Measurements from ENCODE around the gene TGM2.

The TGM2 gene

GRCh38 chr20:38172408-38172807 is 7.3 kb upstream of the TGM2 start:
- DNase-seq (ENCODE audit: insufficient read length), result no peak
- no peak for TF ChIP-seq POLR2AphosphoS5 (IDR thresholded peaks at IDR 0.05; ENCODE audit: low read depth, low read length)
- no peak for TF ChIP-seq TAF1 (IDR thresholded peaks at IDR 0.05; ENCODE audit: borderline replicate concordance, low read depth, low read length)
- no peak for TF ChIP-seq POLR2A (IDR thresholded peaks at IDR 0.05; ENCODE audit: low read depth, low read length)
- FAIRE-seq, result no peak

GRCh38 chr20:38171675-38172043 is 6.6 kb upstream of the TGM2 start:
- DNase-seq (ENCODE audit: insufficient read length) (no peak), FAIRE-seq (no peak)
- TF ChIP-seq POLR2AphosphoS5 (IDR thresholded peaks at IDR 0.05; ENCODE audit: low read depth, low read length) (no peak), POLR2A (IDR thresholded peaks at IDR 0.05; ENCODE audit: low read depth, low read length) (no peak), TAF1 (IDR thresholded peaks at IDR 0.05; ENCODE audit: borderline replicate concordance, low read depth, low read length) (no peak)

- DNase-seq (ENCODE audit: insufficient read length) (no peak), FAIRE-seq (no peak)
- TF ChIP-seq POLR2A (IDR thresholded peaks at IDR 0.05; ENCODE audit: low read depth, low read length) (no peak), POLR2AphosphoS5 (IDR thresholded peaks at IDR 0.05; ENCODE audit: low read depth, low read length) (no peak), TAF1 (IDR thresholded peaks at IDR 0.05; ENCODE audit: borderline replicate concordance, low read depth, low read length) (no peak)
Measured at GRCh38 chr20:38170826-38171674, 6.0 kb upstream of the TGM2 start.

GRCh38 chr20:38170219-38170825 is 5.3 kb upstream of the TGM2 start:
- TF ChIP-seq POLR2A (IDR thresholded peaks at IDR 0.05; ENCODE audit: low read depth, low read length) (no peak), POLR2AphosphoS5 (IDR thresholded peaks at IDR 0.05; ENCODE audit: low read depth, low read length) (no peak), TAF1 (IDR thresholded peaks at IDR 0.05; ENCODE audit: borderline replicate concordance, low read depth, low read length) (no peak)
- FAIRE-seq (no peak), DNase-seq (ENCODE audit: insufficient read length) (no peak)

GRCh38 chr20:38169636-38170193 is 4.6 kb upstream of the TGM2 start:
- FAIRE-seq, result no peak
- TF ChIP-seq TAF1 (IDR thresholded peaks at IDR 0.05; ENCODE audit: borderline replicate concordance, low read depth, low read length) (no peak), POLR2A (IDR thresholded peaks at IDR 0.05; ENCODE audit: low read depth, low read length) (no peak), POLR2AphosphoS5 (IDR thresholded peaks at IDR 0.05; ENCODE audit: low read depth, low read length) (no peak)
- no peak for DNase-seq (ENCODE audit: insufficient read length)

DNA sequence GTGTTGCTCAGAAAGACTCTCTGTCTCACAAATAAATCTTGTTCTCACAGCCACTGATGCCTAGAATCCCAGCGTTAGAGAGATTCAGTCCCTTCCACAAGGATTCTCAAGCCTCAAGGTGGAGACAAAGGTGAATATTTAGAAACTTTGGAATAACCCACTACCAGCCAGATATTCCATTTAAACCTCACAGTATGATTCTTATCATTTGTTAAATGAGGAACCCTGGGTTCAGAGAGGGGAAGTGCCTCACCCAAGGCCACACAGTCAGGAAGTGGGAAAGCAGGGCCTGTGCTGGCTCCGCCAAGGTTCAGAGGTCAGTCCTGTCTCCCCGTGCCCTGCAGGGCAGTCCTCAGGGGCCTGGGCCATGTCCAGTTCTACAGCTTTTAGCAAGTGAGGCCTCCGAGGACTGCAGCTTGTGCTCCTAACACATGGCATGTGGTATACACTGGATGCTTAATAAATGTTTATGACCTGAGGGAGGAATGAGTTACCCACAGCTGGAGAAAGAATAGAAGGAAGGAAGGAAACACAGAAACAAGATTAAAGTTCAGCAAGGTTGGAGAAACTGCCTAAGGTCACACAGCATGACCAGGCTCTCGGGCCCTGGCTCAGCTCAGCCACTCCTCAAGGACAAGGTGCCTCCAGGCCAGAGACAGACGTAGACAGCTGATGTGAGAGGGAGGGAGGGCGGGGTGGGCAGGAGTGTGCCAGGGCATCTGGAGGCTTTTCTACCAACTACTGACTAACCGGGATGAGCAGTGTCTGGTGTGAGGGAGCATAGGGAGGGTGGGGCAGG is 3.9 kb upstream of the TGM2 start:
- TF ChIP-seq POLR2AphosphoS5 (IDR thresholded peaks at IDR 0.05; ENCODE audit: low read depth, low read length), result no peak
- FAIRE-seq (no peak), DNase-seq (ENCODE audit: insufficient read length) (no peak)

- no peak for DNase-seq (ENCODE audit: insufficient read length)
- FAIRE-seq, result no peak
- TF ChIP-seq POLR2AphosphoS5 (IDR thresholded peaks at IDR 0.05; ENCODE audit: low read depth, low read length), result no peak
- TF ChIP-seq POLR2A (IDR thresholded peaks at IDR 0.05; ENCODE audit: low read depth, low read length), result no peak
- TF ChIP-seq TAF1 (IDR thresholded peaks at IDR 0.05; ENCODE audit: borderline replicate concordance, low read depth, low read length), result no peak
Measured at GRCh38 chr20:38167851-38168760, 3.0 kb upstream of the TGM2 start.

DNA sequence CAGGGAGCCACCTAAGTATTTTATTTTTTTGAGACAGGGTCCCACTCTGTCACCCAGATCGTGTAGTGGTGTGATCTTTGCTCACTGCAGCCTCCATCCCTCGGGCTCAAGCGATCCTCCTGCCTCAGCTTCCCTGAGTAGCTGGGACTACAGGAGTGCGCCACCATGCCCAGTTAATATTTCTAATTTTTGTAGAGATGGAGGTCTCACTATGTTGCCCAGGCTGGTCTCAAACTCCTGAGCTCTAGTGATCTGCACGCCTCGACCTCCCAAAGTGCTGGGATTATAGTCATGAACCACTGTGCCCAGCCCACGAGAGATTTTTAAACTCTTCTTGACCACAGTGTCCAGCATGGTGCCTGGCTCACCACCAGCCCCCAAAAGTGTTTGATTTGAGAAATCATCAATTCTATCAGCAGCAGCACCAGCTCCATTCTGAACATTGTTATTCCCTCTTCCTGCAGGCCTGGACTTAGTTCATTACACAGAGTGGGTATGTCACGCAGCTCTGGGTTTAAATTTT is 2.3 kb upstream of the TGM2 start:
- no peak for TF ChIP-seq POLR2A (IDR thresholded peaks at IDR 0.05; ENCODE audit: low read depth, low read length)
- no peak for TF ChIP-seq TAF1 (IDR thresholded peaks at IDR 0.05; ENCODE audit: borderline replicate concordance, low read depth, low read length)
- TF ChIP-seq POLR2AphosphoS5 (IDR thresholded peaks at IDR 0.05; ENCODE audit: low read depth, low read length), result no peak
- no peak for DNase-seq (ENCODE audit: insufficient read length)

GRCh38 chr20:38166703-38167233 is 1.7 kb upstream of the TGM2 start:
- no peak for TF ChIP-seq POLR2AphosphoS5 (IDR thresholded peaks at IDR 0.05; ENCODE audit: low read depth, low read length)
- no peak for TF ChIP-seq TAF1 (IDR thresholded peaks at IDR 0.05; ENCODE audit: borderline replicate concordance, low read depth, low read length)
- FAIRE-seq (no peak), DNase-seq (ENCODE audit: insufficient read length) (no peak)

More for the DNA sequence above, 2.3 kb upstream of the TGM2 start:
- no peak for FAIRE-seq

DNA sequence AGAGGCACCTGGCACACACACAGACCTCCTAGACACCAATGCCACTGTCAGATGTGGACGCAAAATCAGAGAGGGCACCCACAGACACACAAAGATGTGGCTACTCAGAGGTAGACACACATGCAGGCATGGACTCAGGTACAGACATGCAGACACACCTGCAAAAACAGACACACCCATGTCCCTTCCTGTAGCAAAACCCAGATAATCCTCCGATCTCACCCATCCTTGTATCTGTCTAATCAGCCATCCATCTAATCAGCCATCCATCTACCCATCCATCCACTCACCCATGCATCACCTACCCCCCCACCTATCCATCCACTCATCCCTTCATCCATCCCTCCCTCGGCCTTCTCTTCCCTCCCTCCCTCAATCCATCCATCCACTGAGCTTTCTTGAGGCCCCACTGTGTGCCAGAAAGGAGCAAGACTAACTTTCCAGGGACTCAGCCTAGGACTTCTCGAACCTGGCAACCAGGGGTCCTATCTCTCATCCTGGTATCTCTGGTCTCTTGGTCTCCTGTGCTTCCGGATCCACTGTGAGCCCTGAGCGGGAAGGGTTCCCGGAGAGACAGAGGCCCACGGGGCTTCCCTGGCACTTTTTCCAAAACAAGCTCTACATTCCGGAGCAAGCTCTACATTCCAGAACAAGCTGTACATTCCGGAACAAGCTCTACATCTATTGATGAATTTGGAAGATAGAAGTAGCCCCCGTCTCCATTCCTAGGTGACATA is 1.1 kb upstream of the TGM2 start:
- DNase-seq (ENCODE audit: insufficient read length) (no peak), FAIRE-seq (no peak)
- no peak for TF ChIP-seq POLR2A (IDR thresholded peaks at IDR 0.05; ENCODE audit: low read depth, low read length)
- no peak for TF ChIP-seq TAF1 (IDR thresholded peaks at IDR 0.05; ENCODE audit: borderline replicate concordance, low read depth, low read length)
- TF ChIP-seq POLR2AphosphoS5 (IDR thresholded peaks at IDR 0.05; ENCODE audit: low read depth, low read length), result no peak
